ENCODE data around the gene HACD1.
A peak's percentile ranks its signal among the peaks of the same experiment; 100 is the strongest.
"Not testable (repeated sequence)": the region's sequence is repeated elsewhere in the genome, so short reads cannot be mapped to it uniquely, and the experiment has no call there.

Gene HACD1

DNA sequence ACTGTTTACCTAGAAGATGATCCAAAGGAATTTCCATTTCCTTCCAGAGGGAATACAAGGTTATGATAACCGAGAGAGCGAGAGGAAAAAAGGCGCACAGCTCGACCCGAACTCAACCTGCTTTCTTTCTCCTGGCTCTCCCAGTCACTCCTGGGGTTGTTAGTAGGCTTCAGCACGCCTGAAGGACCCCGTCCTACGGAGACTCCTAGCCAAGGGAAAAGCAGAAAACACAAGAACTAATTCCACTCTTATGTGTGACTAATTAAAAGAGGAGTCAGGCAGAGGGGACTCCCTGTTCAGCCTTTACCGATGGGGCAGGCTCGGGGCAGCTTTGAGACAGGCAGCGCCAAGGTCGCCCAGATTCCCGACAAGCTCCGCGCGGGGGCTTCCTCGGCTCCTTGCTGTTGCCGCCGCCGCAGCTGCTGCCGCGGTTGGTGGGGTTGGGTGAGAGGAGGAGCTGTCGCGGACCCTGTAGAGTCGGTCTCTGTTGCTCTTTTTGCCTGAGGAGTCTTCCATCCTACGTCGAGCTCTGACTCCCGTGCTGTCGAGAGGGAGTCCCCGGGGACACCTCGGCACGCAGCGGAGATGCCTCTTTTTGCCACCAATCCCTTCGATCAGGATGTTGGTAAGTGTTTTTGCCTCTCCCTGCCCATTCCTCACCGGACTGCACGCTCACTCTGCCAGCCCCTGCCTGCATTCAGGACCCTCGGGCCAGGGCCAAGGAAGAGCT lies 26.7 kb upstream of the HACD1 start, which contains the start of gene STAM:
Gene STAM, plus strand, starts transcription at position 397 of the 730 bp plus-strand sequence. Its CDS starts 189 bp downstream, at position 586.
- DNase-seq (ENCODE audit: low spot score): peak; percentile 90

DNA sequence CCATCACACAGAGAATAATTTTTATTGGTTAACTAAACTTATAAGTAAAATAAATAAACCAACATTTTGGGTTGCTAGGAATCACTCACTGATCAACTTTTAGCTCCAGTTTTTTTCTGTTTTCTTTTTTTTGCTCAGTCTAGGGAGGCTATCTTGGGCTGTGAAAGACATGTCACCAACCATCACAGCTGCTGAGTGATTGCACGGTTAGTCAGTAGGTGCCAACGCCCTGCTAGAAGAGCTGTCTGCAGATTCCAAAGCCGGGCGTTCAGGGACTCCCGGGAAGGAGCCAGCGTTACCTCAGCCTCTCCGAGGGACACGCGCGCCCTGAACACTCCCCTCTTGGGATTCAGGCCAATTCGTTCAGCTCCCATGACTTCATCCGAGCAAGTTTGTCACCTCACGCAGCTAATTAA lies 26.2 kb upstream of the HACD1 start:
- no peak for DNase-seq (ENCODE audit: low spot score)

DNA sequence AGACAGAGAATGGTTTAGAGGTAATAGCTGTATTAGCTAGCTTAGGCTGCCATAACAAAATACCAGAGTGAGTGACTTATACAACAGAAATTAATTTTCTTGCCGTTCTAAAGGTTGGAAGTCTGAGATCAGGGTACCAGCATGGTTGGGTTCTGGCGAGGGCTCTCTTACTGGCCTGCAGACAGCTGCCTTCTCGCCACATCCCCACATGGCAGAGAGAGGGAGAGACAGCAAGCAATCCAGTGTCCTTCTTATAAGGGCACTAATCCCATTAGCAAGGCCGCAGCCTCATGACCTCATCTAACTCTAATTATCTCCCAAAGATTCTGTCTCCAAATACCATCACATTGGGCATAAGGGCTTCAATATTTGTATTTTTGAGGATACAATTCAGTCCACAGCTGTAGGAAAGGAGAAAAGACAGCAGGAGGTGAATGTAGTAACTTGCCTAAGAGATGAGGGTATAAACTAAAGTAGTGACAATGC lies 23.2 kb upstream of the HACD1 start:
- DNase-seq (ENCODE audit: low spot score): no peak

DNA sequence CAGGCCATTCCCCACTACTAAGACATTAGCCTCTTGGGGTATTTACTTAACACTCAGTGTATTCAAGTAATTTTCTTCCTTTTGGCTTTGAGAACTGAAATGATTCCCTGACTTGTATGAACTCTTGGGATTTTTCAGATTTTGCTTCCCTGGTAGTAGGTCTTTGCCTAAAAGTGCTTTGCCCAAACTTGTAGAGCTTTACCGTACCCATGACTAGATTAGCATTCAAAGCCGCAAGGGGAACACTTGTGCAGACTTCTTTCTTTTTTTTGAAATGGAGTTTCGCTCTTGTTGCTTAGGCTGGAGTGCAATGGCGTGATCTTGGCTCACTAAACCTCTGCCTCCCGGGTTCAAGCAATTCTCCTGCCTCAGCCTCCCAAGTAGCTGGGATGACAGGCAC lies 20.7 kb upstream of the HACD1 start:
- DNase-seq (ENCODE audit: low spot score): no peak

DNA sequence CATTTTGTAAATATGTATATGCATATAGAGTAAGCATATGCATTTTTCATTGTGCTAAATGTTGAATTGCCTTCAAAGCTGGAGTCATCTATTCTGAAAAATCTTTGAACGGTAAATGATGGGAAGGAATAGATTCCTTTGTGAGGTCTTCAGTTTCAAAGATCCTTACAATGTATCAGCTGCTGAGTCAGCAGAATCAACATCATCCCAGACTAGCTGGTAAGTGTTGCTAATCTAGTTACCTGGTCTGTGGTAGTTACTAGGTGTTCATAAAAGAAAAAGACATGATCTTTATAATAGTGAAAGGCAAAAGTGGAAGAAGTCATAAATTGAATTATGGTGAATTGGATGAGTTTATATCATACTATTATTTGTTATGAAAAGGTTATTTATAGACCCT lies 16.2 kb upstream of the HACD1 start:
- DNase-seq (ENCODE audit: low spot score): no peak

DNA sequence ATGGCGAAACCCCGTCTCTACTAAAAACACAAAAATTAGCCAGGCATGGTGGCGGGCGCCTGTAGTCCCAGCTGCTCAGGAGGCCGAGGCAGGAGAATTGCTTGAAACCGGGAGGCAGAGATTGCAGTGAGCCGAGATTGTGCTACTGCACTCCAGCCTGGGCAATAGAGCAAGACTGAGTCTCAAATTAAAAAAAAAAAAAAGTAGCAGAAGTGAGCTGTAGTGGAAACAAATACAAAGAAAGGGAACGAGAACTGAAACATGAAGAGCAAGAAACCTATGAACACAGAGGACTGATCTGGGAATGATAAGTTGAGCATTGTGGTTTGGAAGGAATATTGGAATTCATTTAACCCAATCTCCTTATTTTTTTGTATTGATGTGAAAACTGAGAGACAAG lies 15.4 kb upstream of the HACD1 start:
- DNase-seq (ENCODE audit: low spot score): not testable (repeated sequence)

DNA sequence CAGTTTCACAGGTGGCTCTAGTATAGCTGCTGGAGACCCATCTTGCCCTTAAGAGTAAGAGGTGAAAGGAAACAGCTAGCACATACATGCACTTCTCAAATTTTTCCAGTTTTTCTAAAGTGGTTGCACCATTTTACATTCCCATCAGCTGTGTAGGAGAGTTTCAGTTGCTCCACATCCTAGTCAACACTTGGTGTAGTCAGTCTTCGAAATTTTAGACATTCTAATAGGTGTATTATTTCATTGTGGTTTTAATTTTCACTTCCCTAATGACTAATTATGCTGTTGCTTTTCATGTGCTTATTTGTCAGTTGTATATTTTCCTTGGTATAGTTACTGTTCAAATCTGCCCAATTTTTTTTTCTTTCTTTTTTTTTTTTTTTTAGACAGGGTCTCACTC lies 9.5 kb upstream of the HACD1 start:
- no peak for DNase-seq (ENCODE audit: low spot score)

DNA sequence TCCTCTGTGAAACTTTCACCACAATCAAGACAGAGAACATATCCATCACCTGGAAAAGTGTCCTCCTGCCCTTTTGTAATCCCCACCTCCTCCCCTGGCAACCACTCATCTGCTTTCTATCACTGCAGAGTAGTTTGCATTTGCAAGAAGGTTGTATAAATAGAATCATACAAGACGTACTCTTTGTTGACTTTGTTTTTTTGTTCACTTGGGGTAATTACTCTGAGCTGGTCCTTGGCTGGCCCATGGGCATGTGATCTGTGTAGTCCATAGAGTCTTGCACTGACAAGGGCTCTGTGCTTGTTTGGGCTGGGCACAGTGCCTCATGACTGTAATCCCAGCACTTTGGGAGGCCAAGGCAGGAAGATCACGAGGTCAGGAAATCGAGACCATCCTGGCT lies 7.8 kb upstream of the HACD1 start:
- no peak for DNase-seq (ENCODE audit: low spot score)

DNA sequence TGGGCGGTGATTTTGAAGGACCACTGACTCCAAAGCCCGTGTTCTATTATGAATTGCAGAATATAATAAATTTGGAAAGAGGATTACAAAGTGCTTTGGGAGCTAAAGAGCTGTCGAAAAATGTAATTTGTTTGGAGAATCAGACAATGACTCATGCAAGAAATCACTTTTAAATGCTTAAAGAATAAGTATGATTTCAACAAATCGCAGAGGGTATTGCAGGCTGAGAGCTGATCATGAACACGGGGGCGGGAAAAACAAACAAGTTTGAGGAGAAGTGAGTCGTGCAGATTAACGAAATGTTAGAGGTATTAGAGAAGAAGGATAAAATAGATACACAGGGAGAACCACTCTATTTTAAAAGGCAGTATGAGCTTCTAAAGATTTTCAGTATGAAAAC lies 4.9 kb upstream of the HACD1 start:
- DNase-seq (ENCODE audit: low spot score): no peak

DNA sequence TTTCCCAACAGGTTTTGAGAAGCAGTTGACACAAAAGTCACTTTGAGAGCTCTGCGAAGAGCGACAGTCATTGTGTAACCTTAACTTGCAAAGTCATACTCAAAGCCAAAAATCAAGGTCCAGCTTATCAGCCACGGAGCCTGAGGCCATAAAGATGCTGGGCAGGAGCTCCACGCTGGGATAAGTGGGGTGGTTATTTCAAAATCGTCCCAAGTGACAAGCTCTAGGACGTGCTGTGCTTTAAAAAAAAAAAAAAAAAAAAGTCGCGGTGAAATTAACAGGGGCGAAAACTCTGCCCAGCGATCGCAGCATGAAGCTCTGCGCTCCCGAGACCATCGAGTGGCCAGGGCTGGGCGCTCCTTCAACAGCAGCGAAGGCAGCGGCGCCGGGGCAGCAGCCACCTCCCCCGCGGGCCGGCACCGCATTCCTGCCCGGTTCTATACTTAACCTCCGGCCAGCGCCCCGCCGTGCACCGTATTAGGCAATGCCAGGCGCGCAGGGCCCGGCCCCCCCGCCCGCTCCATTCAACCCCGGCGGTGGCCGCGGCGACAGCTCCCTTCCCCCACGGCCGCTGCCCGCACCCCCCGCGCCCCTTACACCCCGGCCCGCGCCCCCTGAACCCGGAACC lies 657 bp downstream of the HACD1 start:
- DNase-seq (ENCODE audit: low spot score): peak; percentile 15

DNA sequence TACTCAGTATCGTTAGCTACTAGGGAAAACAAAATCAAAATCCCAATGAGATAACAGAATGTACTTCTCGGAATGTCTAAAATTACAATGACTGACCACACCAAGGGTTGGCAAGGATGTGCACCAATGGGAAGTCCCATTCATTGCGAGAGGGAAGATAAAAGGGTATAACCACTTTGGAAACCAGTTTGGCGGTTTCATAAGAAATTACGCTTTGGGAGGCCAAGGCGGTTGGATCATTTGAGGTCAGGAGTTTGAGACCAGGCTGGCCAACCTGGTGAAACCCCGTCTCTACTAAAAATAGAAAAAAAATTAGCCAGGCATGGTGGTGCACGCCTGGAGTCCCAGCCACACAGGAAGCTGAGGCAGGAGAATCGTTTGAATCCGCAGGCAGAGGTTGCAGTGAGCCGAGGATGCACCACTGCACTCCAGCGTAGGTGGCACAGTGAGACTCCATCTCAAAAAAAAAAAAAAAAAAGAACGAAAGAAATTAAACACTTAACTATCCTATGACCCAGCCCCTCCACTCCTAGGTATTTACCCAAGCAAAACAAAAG lies 7.6 kb downstream of the HACD1 start:
- no peak for DNase-seq (ENCODE audit: low spot score)

DNA sequence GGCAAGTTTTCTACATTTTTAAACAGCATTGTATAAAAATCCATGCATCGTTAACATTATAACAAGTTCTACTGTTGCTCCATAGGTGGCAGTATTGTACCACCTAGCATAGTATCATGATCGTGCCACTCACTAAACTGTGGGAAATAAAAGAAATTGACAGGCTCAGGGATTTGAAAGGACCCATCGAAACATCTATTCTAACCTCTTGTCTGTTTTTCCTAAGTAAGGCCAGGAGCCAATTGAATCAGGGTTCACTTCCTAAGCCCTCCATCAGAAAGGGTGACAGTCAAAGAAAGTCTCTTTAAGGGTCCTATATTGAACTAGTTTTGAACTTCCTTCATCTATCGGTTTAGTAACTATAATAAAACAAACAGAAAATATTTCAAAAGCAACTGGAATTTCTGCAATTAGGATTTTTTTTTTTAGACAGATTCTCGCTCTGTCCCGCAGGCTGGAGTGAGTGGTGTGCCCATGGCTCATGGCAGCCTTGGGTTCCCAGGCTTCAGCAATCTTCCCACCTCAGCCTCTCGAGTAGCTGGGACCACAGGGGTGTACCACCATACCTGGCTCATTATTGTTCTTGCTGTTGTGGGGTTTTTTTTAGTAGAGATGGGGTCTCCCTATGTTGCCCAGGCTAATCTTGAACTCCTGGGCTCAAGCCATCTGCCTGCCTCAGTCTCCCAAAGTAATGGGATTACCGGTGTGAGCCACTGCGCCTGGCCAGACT lies 9.4 kb downstream of the HACD1 start:
- DNase-seq (ENCODE audit: low spot score): peak; percentile 38

DNA sequence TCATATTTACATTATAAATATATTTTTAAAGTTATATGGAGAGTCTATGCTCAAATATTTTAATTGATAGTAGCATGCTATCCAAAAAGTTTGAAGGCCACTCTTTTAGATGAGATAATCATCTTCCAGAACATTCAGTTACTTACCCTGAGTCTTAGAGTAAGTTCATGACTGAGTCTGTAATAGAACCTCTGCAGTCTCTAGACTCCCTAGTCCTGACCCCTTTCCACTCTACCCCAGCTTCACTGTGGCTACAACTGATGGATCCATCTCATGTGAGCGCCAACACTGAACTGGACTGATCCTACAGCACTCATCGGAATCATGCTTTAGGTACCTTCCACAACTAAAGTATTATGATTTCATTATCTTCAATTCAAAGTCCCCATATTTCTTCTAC lies 10.1 kb downstream of the HACD1 start:
- DNase-seq (ENCODE audit: low spot score): no peak

DNA sequence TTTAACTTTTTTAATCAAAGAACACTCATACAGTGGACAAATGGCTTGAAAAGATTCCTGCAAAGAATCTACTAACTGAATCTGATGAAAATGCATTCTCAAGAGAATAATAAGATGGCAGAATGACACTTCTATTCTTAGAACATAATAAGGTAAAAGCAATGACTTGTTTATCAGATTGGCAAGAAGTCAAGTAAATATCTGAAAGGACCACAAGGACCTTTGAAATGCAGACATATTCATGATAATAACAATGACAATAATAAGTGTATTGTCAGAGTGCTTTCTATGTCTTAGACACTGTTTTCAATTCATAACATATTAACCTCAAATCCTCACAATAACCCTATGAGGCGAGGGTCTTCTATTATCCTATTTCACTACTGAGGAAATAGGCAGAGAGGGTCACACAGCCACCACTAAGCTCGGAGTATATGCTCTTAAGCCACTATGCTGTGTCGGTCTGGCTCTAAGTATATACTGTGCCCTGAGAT lies 10.6 kb downstream of the HACD1 start:
- no peak for DNase-seq (ENCODE audit: low spot score)

DNA sequence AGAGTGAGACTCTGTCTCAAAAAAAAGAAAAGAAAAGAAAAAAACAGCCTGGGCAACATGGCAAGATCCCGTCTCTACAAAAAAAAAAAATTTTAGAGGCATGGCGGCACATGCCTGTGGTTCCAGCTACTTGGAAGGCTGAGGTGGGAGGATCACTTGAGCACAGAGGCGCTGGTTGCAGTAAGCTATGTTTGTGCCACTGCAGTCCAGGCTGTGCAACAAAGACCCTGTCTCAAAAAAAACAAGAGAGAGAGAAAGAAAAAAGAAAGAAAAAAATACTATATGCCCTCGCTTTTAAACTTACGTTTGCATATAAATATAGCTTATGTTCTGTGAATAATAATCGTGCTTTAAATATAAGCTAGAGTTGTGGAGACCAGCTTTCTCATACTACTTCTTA lies 11.2 kb downstream of the HACD1 start:
- DNase-seq (ENCODE audit: low spot score): no peak

DNA sequence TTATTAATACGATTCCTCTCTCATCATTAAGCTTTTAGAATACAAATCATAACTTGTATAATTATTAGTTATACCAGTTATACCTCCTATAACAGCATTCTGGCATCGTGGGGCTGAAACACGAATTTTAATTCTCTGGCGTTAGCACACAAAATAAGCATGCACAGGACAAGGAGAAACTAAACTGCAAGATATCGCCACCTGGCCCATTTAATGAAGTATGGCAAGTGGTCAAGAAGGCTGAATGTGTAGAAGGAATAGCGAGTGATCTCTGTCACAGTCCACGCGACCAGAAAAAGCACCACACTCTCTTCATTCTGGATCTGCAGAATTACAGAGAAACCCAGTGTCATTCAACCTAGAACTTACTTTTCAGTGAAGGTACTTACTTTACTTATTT lies 18.1 kb downstream of the HACD1 start:
- no peak for DNase-seq (ENCODE audit: low spot score)

DNA sequence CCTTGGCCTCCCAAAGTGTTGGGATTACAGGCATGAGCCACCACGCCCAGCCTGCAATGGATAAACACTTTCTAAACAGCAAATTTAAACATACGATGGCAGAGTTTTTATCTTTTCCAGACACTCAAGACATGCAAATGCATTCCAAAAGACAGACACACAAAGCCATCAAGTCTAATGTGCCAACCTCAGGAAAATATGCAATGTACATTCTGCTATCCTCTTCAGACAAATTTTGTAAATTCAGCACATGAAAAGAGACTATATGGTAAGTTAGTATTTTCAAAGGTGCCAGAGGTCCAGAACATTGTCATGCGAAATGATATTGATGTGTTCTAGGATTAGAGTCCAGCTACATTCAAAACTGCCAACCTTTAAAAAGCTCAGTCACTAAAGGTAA lies 19.8 kb downstream of the HACD1 start:
- DNase-seq (ENCODE audit: low spot score): no peak

DNA sequence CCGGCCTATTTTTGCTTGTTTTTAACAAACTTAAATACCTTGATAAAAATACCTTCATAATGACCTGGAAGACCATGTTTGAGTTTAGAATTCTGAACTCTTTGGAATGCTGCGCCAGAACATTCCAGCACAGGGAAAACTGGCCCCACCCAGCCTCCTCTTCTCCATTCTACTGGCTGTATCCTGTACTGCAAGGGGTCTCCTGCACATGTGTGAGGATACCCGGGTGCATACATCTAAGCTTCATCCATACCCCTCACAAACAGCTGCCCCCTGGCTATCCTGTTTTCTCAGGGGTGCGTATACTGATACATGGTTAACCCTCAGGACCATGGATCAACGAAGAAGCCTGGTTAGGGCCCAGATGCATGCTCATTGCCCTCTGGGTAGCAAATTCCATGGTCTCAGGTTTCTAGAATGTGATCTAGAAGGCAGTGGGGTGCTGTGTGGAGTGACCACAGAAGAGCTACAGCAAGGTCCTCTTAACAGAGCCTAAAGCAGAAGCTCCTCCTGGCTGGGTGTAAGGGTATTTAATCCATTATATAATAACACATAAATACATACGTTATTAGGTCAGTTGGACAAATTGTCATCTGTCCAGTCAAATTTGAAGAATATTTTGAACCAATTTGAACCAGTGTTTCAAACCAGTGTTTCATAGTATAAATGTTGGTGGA lies 26.1 kb downstream of the HACD1 start:
- DNase-seq (ENCODE audit: low spot score): no peak

DNA sequence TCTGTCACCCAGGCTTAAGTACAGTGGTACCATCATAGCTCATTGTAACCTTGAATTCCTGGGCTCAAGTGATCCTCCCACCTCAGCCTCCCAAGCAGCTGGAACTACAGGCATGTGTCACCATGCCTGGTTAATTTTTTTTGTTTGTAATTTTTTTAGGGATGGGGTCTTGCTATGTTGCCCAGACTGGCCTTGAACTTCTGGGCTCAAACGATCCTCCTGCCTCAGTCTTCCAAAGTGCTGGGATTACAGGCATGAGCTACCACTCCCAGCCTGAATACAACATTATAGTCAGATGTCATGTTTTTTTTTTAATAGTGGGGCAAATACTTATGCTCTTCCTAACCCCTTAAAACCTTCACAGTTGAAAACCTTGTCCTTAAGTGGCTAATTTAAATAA lies 27.9 kb downstream of the HACD1 start:
- DNase-seq (ENCODE audit: low spot score): not testable (repeated sequence)

DNA sequence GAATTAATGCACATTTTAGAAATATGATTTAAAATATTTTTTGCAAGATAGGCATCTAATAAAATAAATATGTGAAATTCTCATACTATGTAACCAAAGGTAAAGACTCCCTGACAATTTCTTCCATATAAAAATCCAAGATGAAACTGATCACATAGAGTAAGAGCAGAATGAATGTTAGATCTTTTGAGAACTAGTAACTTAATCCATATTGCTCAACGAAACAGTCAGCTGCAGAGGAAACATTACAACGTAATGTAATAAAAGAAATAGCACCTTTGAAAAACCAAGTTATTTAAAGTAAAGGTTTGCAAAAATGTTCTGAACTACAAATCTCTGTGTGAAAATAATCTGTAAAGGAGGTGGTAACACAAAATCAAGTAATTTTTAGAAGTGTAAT lies 28.8 kb downstream of the HACD1 start:
- no peak for DNase-seq (ENCODE audit: low spot score)

DNA sequence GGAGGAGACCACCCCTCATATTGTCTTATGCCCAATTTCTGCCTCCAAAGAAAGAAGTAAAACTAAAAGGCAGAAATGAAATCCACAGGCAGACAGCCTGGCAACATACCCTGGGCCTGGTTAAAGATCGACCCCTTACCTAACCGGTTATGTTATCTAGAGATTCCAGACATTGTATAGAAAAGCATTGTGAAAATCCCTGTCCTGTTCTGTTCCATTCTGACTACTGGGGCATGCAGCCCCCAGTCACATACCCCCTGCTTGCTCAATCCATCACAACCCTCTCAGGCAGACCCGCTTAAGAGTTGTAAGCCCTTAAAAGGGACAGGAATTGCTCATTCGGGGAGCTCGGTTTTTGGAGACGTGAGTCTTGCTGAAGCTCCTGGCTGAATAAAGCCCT lies 29.9 kb downstream of the HACD1 start:
- DNase-seq (ENCODE audit: low spot score): not testable (repeated sequence)
